Testis (tissue), 3 donors: ENCODE data around the gene GLUL. TPM values are rescaled to one million over a fixed set of nuclear protein-coding genes. Genes with fewer than 3 reads are reported as not detected.
A peak's percentile ranks its signal among the peaks of the same experiment; 100 is the strongest.

Experiments
- DNase-seq: peaks from one replicate; pipeline ENCODE4 v3.0.0-alpha.2; 2019
- H3K27ac ChIP-seq, 2 donors: fragments of 200-600 bp; sonication (generic); one replicate each; pipeline ENCODE4 v1.5.1; 2019
- H3K27me3 ChIP-seq: fragments of 200-600 bp; sonication (generic); one replicate; pipeline ENCODE4 v1.5.1; 2019
- H3K36me3 ChIP-seq: fragments of 200-600 bp; sonication (generic); one replicate; pipeline ENCODE4 v1.5.1; 2017; ENCODE audit warnings: low read depth; ENCODE audit errors: missing control alignments
- H3K4me1 ChIP-seq: fragments of 200-600 bp; sonication (generic); one replicate; pipeline ENCODE4 v1.5.1; 2019
- H3K4me3 ChIP-seq, 2 donors: fragments of 200-600 bp; sonication (generic); one replicate each; pipeline ENCODE4 v1.5.1; 2017 to 2019
- H3K9me3 ChIP-seq: fragments of 200-600 bp; sonication (generic); one replicate; pipeline ENCODE4 v1.5.1; 2017
- POLR2A ChIP-seq: fragments of 450-650 bp; IDR thresholded peaks from one replicate; pipeline ENCODE4 v1.6.1; 2017; ENCODE audit warnings: antibody characterized with exemption, mild to moderate bottlenecking, moderate library complexity
- WGBS, 2 donors: methylation state at CpG; one replicate each; pipeline ENCODE4 v1.1.5; 2018; 5-methylcytosine and 5-hydroxymethylcytosine counted together
- intact Hi-C: fragments of 100-400 bp; cut with DNase I; formaldehyde crosslinking; loops from one replicate; pipeline ENCODE4 v1.15.1; 2023; ENCODE audit warnings: low total_unique reads
- polyA plus RNA-seq: library from polyadenylated mRNA; stranded (reverse); fragments of 350-450 nt; fragmentation: Illumina TruSeq; extraction: RNeasy Lipid Tissue Mini Kit (QIAGEN cat#74804); gene quantifications from one replicate; pipeline ENCODE4 v1.2.3, GENCODE V29; 2014; ENCODE audit warnings: low read depth, low replicate concordance; ENCODE audit not compliant: insufficient read depth
- total RNA-seq, 2 donors: library from RNA; depleted of rRNA; stranded (reverse); fragments of >200 nt; gene quantifications; one replicate each; pipeline ENCODE4 v1.2.3, GENCODE V29; 2016
- TF ChIP-seq, protein P1 (sequence below), 3 experiments: fragments of 450-650 bp in 2 of 3; fragments of 200-600 bp in 1 of 3; sonication (generic) in 1 of 3; IDR thresholded peaks; one replicate each; pipeline ENCODE4 v1.5.1; 2016 to 2019; ENCODE audit warnings: antibody characterized with exemption in 3 of 3, mild to moderate bottlenecking in 2 of 3, moderate library complexity in 1 of 3

GLUL gene
- total and polyA plus RNA-seq, 3 donors from 2014 or later: 958 to 1,224 (median 1,066) TPM

DNA sequence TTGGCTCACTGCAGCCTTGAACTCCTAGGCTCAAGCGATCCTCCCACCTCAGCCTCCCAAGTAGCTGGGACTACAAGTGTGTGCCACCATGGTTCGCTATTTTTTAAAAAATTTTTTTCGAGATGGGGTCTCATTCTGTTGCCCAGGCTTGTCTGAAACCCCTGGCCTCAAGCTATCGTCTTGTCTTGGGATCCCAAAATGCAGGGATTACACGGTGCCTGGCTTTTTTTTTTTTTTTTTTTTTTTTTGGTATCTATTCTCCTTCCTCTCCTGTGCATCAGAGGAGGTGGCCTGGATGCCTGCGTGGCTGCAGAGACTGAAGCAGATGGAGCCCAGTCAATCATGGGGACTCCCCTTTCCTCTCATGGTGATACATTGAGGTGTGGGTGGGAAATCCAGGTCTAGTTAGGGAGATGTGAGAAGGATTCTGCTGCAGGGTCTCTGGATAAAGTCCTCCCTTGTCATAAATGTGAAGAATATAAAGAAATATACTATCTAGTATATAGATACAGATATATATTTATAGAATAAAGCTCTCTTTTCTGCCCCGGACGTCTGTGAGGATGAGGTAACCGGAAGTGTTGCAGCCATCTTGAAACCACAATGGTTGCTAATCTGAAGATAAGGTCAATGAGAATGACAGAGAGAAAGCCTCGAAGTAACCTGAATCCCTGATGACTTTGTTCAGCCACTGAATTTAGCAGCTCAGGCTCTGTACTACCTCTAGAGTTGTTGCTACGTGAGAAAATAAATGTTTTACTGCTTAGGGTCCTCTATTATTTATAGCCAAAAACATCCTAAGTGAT is 38.9 kb upstream of the GLUL start:
- H3K27me3 ChIP-seq: no peaks in the 10 kb centered on the region
- no peaks in the 10 kb centered on the region for H3K4me1 ChIP-seq
- TF ChIP-seq POLR2A: no peak
- TF ChIP-seq, protein P1, sequence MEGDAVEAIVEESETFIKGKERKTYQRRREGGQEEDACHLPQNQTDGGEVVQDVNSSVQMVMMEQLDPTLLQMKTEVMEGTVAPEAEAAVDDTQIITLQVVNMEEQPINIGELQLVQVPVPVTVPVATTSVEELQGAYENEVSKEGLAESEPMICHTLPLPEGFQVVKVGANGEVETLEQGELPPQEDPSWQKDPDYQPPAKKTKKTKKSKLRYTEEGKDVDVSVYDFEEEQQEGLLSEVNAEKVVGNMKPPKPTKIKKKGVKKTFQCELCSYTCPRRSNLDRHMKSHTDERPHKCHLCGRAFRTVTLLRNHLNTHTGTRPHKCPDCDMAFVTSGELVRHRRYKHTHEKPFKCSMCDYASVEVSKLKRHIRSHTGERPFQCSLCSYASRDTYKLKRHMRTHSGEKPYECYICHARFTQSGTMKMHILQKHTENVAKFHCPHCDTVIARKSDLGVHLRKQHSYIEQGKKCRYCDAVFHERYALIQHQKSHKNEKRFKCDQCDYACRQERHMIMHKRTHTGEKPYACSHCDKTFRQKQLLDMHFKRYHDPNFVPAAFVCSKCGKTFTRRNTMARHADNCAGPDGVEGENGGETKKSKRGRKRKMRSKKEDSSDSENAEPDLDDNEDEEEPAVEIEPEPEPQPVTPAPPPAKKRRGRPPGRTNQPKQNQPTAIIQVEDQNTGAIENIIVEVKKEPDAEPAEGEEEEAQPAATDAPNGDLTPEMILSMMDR (IDR thresholded peaks at IDR 0.05): no peak
- H3K9me3 ChIP-seq: no peaks in the 10 kb centered on the region
- H3K27ac ChIP-seq: peak overlapping the region in 1 of 2 donors; percentile 4
- intact Hi-C loops: no loop called here
- H3K36me3 ChIP-seq: no peaks in the 10 kb centered on the region
- H3K4me3 ChIP-seq: no peak overlapping the region
- 48 to 67% methylated on average over 11 of the region's 11 CpGs for WGBS, 2 donors
- DNase-seq: no peak

DNA sequence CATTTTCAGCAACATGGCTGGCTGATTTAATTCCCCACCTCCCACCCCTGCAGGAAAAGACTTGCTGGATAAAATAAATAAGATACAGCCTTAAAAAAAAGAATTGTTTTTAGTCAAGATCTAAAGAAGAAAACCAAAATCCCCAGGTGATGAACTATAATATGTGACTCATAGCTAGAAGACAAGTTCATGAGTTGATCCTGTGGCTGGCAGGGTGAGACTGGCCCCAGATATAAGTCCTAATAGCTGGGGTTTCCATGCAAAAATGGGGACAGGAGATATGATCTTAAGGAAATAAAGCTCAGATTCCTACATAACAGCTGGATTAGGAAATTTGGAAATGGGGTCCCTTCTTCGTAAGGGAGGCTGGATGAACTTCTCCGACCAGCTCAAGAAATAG is 36.5 kb upstream of the GLUL start:
- intact Hi-C loops: no loop called here
- Histone ChIP-seq H3K27me3 (no peaks in the 10 kb centered on the region), H3K27ac (no peak overlapping the region), H3K4me1 (no peaks in the 10 kb centered on the region), H3K36me3 (no peaks in the 10 kb centered on the region), H3K4me3 (no peak overlapping the region), H3K9me3 (no peaks in the 10 kb centered on the region)
- WGBS, 2 donors: 69 to 84% methylated on average over 2 of the region's 2 CpGs
- DNase-seq: no peak
- TF ChIP-seq, protein P1 (IDR thresholded peaks at IDR 0.05): no peak
- TF ChIP-seq POLR2A: no peak

DNA sequence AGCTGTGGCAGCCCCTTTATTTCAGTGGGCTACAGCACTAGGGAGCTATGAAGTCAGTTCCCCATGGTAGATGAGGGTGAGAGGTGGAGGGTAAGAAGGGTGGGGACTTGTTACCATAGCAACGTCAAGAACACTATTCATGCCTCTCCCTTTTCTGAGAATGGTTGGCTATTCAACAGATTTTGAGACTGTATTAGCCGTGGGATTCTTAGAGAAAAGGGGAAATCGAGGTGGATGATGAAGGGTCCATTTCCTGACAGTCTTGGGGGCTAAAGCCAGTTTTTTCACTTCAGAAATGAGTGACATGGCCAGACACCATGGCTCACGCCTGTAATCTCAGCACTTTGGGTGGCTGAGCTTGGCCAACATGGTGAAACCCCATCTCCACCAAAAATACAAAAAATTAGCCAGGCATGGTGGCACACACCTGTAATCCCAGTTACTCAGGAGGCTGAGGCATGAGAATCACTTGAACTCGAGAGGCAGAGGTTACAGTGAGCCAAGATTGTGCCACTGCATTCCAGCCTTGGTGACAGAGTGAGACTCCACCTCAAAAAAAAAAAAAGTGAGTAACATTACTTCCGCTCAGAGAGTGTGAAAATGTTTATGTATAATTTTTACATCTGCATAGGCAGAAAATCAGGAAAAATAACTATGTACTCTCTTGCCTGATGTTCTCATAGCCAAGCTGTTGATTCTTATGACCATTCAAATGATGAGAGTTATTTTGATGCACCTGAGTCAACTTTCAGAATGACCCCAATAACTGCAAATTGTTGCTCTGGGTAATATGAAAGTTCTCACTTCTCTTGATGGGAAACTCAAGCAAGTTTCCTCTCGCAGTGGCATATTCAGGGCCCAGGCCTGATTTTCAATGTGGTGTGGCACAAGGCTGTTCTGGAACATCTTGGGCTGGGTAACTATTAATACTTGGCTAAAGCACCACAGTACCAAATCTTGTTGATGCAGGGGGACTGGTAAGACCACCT is 35.1 kb upstream of the GLUL start:
- WGBS, 2 donors: 87 to 90% methylated on average over 7 of the region's 7 CpGs
- Histone ChIP-seq H3K27ac (no peak overlapping the region), H3K4me3 (no peak overlapping the region), H3K4me1 (no peaks in the 10 kb centered on the region), H3K27me3 (no peaks in the 10 kb centered on the region), H3K9me3 (no peaks in the 10 kb centered on the region), H3K36me3 (no peaks in the 10 kb centered on the region)
- TF ChIP-seq POLR2A: no peak
- TF ChIP-seq, protein P1 (IDR thresholded peaks at IDR 0.05): no peak
- intact Hi-C loops: no loop called here
- no peak for DNase-seq

DNA sequence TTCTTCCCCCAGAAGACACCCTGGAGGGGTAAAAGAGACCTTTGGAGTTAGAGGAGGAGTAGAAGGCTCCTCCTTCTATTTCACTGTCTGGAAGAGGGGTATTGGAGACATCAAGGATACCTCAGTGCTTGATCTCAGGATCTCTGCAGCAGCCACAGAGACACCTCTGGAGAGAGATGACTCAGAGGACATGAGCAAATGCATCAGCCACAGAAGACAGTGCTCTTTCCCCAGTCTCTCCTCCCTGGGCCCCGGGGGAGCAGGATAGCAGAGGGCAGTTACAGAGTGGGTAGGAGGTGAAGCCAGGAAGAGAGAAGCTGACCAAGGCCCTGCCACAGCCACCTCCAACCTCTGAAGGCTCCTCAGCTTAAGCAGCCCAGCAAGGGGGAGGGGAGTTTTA is 24.2 kb upstream of the GLUL start:
- TF ChIP-seq POLR2A: no peak
- TF ChIP-seq, protein P1 (IDR thresholded peaks at IDR 0.05): no peak
- no peaks in the 10 kb centered on the region for H3K36me3 ChIP-seq
- intact Hi-C loops: no loop called here
- no peaks in the 10 kb centered on the region for H3K27me3 ChIP-seq
- 75% methylated on average over 1 of the region's 1 CpG; no CpG with 5 or more reads in 1 of the 2 donors for WGBS, 2 donors
- no peak overlapping the region for H3K27ac ChIP-seq
- no peak overlapping the region for H3K4me3 ChIP-seq
- DNase-seq: no peak
- no peaks in the 10 kb centered on the region for H3K9me3 ChIP-seq
- no peaks in the 10 kb centered on the region for H3K4me1 ChIP-seq
